GM12891 (cell line): ENCODE data around the gene RXYLT1.

Source experiments
- DNase-seq: peaks from one replicate; pipeline ENCODE4 v3.0.0; 2011; ENCODE audit warnings: low spot score; ENCODE audit not compliant: insufficient read length
- FAIRE-seq: peaks from 2 replicates; lab custom pipeline; 2011; peaks lifted over from hg19 to GRCh38; lab: Jason Lieb, UNC
- PAX5 ChIP-seq: IDR thresholded peaks from 2 replicates; pipeline ENCODE4 v1.6.1; 2011; ENCODE audit warnings: low read length, moderate library complexity, mild to moderate bottlenecking; ENCODE audit not compliant: insufficient read depth, severe bottlenecking
- POLR2A ChIP-seq: IDR thresholded peaks from 2 replicates; pipeline ENCODE4 v1.6.1; 2011; ENCODE audit warnings: low read depth, low read length, control low read depth
- POLR2AphosphoS5 ChIP-seq: IDR thresholded peaks from 2 replicates; pipeline ENCODE4 v1.6.1; 2011; ENCODE audit warnings: low read depth, low read length, control low read depth
- POU2F2 ChIP-seq: IDR thresholded peaks from 2 replicates; pipeline ENCODE4 v1.6.1; 2011; ENCODE audit warnings: low read depth, mild to moderate bottlenecking, control low read depth, low read length, moderate library complexity
- SPI1 ChIP-seq: IDR thresholded peaks from 2 replicates; pipeline ENCODE4 v1.6.1; 2011; ENCODE audit warnings: low read depth, low read length, control low read depth
- TAF1 ChIP-seq: IDR thresholded peaks from 2 replicates; pipeline ENCODE4 v1.6.1; 2011; ENCODE audit warnings: low read depth, low read length, control low read depth

Gene RXYLT1

DNA sequence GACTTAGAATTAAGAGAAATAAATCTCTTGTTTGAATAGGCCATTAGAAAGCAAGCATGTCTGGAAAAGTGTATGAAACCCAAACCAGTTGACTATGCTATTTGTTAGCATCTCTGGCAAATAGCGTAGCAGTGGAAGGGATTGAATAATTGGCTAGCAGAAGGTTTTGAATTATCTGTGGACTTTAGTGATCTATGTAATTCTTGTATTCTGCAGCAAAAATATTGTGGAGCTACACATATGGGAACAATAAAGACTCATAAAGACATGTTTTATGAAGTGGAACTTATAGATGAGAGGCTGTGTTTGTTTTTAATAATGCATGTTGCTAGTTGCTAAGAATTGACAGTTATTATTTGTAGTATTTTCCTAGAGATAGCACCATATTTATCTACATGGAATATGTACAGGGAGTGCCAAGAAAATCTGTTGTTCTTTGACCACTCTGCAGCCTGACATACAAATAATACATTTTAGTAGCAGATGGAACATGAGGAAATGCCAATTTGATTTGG, 69.5 kb downstream of the RXYLT1 start:
- DNase-seq: no peak
- TF ChIP-seq SPI1 (no peak), TAF1 (no peak), POLR2AphosphoS5 (no peak), POU2F2 (no peak), POLR2A (no peak), PAX5 (no peak)
- no peak for FAIRE-seq

DNA sequence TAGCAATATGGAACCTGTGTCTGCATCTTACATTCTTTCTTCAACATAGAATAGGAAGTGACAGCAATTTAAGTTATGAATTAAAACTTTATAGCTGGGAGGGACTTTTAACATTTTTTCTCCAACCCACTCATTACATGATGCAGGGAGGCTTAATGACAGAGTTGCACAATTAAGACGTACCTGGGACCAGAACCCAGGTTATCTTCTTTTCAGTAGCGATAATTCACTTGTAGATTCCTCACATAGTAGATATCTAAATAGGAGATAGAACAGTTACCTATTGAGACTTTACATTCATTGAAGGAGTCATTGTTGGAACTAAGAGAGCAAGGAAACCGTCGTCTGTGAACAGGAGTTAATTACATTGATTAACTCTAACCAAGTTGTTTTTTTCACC, 69.9 kb downstream of the RXYLT1 start:
- DNase-seq (no peak), FAIRE-seq (no peak)
- TF ChIP-seq SPI1 (no peak), POU2F2 (no peak), TAF1 (no peak), POLR2A (no peak), POLR2AphosphoS5 (no peak), PAX5 (no peak)

DNA sequence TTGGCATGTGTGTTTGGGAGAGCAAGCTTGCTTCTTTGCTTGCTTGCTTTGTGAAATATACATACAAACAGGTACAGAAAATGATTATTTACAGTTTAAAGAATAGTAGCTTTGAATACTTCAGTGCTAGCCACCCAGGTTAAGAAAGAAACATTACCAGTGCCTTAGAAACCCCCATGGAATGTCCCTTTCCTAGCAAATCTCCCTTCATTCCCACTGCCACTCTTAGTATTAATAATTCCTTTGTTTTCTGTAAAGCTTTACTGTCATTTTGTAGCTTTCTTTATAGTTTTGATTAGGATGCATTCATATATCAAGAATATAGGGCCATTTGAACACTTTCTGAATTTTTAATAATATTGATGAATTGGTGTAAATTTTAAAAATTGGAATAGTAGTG, 74.3 kb downstream of the RXYLT1 start:
- TF ChIP-seq TAF1 (no peak), POU2F2 (no peak), POLR2A (no peak), POLR2AphosphoS5 (no peak), PAX5 (no peak), SPI1 (no peak)
- no peak for FAIRE-seq
- DNase-seq: no peak

DNA sequence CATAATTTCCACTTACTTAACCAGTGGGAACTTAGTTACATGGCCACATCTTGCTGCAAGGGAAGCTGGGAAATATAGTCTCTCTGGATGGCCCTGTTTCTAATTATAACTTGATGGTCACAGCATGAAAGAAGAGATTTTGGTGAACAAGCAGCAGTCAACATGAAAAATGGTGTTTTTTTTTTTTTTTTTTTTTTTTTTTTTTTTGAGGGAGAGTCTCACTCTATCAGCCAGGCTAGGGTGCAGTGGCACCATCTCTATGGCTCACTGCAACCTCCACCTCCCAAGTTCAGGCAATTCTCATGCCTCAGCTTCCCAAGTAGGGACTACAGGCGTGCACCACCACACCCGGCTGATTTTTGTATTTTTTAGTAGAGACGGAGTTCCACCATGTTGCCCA, 75.6 kb downstream of the RXYLT1 start:
- no peak for DNase-seq
- TF ChIP-seq SPI1 (no peak), POLR2AphosphoS5 (no peak), TAF1 (no peak), POU2F2 (no peak), POLR2A (no peak), PAX5 (no peak)
- FAIRE-seq: no peak

DNA sequence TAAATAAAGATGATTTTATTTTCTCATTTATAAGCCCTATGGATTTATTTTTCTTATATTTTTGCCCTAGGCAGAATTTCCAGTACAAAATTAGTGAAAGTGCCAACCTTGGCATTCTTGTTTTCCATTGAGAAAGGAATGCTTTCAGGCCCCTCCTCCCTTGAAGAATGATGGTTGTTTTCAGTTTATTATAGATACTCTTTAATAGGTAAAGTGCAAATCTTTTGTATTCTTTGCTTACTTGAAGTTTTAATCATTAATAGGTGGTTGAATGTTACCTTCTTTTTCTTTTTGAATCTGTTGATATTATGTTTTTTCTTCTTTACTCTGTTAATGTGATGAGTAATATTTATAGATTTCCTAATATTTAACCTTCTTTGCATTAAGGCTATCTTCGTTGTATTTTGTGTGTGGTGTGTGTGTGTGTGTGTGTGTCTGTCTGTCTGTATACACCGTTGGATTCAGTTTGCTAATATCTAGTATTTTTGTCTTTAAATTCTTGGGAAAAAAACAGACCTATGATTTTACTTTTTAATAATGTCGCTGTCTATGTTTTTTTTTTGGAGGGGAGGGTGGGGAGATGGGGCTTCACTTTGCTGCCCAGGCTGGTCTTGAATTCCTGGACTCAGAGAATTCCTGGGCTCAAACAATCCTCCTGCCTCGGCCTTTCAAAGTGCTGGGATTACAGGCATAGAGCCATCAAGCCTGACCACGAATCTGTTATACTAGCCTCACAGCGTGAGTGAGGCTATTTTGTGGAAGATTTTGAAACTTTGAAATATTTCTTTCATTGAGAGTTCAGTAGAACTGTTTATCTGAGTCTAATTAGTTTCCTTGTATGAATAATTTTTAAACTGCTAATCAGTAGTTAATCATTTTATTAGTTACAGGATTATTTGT, 78.3 kb downstream of the RXYLT1 start:
- TF ChIP-seq POLR2A (no peak), SPI1 (no peak), TAF1 (no peak), POU2F2 (no peak), PAX5 (no peak), POLR2AphosphoS5 (no peak)
- no peak for DNase-seq
- no peak for FAIRE-seq
